Vagina (tissue), 2 donors: ENCODE measurements around the gene ITGA6.

Experiments used
- POLR2AphosphoS5 ChIP-seq, 2 donors: sonication (generic); formaldehyde crosslinking; IDR thresholded peaks; one replicate each; pipeline ENCODE4 v1.9.0; 2017; ENCODE audit warnings: antibody characterized with exemption in 2 of 2, mild to moderate bottlenecking in 2 of 2, low read depth in 1 of 2; ENCODE audit not compliant: insufficient read depth in 1 of 2
- TF ChIP-seq, protein P1 (sequence below), 3 experiments: fragments of 450-650 bp in 2 of 3; fragments of 200-600 bp in 1 of 3; sonication (generic) in 1 of 3; IDR thresholded peaks; one replicate each; pipeline ENCODE4 v1.5.1; 2017 to 2019; ENCODE audit warnings: antibody characterized with exemption in 3 of 3, mild to moderate bottlenecking in 2 of 3, moderate library complexity in 2 of 3

DNA sequence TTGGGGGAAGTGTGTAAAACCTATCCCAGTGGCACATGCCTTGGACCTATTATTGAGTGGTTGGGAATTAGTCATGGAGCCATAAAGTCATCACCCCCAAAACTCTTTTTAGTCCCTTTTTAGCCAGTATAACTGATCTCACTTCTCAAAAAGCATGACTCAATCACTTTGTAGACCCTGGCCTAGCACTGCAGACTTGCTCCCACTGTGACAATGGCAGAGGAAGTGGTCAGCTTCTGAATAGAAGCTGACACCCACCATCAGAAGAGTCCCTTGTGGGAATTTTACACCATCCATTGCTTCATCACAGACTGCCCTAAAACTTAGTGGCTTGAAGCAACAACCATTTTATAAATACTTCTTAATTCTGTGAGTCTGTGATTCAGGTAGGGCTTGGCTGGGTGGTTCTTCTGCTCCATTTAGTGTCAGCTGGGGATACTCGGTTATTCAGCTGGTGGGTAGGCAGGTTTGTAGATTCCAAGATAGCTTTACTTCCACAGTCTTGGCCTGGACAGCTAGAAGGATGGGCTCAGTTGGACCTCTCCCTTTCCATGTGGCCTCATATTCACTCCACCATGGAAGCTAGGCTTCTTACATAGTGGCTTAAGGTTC, 10.8 kb upstream of the ITGA6 start:
- TF ChIP-seq, protein P1, sequence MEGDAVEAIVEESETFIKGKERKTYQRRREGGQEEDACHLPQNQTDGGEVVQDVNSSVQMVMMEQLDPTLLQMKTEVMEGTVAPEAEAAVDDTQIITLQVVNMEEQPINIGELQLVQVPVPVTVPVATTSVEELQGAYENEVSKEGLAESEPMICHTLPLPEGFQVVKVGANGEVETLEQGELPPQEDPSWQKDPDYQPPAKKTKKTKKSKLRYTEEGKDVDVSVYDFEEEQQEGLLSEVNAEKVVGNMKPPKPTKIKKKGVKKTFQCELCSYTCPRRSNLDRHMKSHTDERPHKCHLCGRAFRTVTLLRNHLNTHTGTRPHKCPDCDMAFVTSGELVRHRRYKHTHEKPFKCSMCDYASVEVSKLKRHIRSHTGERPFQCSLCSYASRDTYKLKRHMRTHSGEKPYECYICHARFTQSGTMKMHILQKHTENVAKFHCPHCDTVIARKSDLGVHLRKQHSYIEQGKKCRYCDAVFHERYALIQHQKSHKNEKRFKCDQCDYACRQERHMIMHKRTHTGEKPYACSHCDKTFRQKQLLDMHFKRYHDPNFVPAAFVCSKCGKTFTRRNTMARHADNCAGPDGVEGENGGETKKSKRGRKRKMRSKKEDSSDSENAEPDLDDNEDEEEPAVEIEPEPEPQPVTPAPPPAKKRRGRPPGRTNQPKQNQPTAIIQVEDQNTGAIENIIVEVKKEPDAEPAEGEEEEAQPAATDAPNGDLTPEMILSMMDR (IDR thresholded peaks at IDR 0.05), result no peak
- TF ChIP-seq POLR2AphosphoS5 (IDR thresholded peaks at IDR 0.05; ENCODE audit: insufficient read depth in 1 of 2, low read depth in 1 of 2), result no peak
